Fibroblast of villous mesenchyme (primary cell): Measurements from ENCODE around the gene CALHM4. TPM values are rescaled to one million over a fixed set of nuclear protein-coding genes. Genes with fewer than 3 reads are reported as not detected.

ENCODE experiments used
- DNase-seq: peaks from one replicate; pipeline ENCODE4 v3.0.0-alpha.2; 2010; ENCODE audit warnings: low read depth
- H3K4me3 ChIP-seq: 2 replicates; pipeline ENCODE4 v1.5.1; 2011; ENCODE audit warnings: low read depth, mild to moderate bottlenecking, low read length
- total RNA-seq: library from RNA; depleted of rRNA; stranded (reverse); fragments of >200 nt; gene quantifications from 2 replicates; pipeline ENCODE4 v1.2.3, GENCODE V29; 2012
- TF ChIP-seq, protein P1 (sequence below): IDR thresholded peaks from 2 replicates; pipeline ENCODE4 v1.5.1; 2012; ENCODE audit warnings: low read depth, mild to moderate bottlenecking, low read length; ENCODE audit not compliant: insufficient read depth

Gene CALHM4
- total RNA-seq, 1 donor: not detected

DNA sequence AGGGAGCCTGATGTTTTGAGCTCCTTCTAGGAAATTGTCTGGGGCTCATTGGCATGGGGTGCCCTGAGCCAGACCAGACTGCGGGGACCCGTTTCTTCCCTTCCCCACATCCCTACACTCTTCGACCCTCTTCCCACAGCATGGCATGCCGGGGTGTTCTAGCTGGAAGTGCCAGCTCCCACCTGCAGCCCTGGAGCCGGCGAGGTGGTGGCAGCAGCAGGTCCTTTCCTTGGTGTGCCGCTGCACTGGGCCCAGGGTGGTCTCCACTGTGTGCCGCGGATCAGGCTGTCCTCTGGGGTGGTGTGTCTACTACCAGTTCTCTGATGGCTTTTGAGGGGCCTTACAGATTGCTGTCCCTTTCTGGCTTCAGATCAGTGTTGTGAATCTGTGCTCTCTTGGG lies 10.3 kb downstream of the CALHM4 start:
- no peak overlapping the region for H3K4me3 ChIP-seq
- TF ChIP-seq, protein P1, sequence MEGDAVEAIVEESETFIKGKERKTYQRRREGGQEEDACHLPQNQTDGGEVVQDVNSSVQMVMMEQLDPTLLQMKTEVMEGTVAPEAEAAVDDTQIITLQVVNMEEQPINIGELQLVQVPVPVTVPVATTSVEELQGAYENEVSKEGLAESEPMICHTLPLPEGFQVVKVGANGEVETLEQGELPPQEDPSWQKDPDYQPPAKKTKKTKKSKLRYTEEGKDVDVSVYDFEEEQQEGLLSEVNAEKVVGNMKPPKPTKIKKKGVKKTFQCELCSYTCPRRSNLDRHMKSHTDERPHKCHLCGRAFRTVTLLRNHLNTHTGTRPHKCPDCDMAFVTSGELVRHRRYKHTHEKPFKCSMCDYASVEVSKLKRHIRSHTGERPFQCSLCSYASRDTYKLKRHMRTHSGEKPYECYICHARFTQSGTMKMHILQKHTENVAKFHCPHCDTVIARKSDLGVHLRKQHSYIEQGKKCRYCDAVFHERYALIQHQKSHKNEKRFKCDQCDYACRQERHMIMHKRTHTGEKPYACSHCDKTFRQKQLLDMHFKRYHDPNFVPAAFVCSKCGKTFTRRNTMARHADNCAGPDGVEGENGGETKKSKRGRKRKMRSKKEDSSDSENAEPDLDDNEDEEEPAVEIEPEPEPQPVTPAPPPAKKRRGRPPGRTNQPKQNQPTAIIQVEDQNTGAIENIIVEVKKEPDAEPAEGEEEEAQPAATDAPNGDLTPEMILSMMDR: no peak
- no peak for DNase-seq

DNA sequence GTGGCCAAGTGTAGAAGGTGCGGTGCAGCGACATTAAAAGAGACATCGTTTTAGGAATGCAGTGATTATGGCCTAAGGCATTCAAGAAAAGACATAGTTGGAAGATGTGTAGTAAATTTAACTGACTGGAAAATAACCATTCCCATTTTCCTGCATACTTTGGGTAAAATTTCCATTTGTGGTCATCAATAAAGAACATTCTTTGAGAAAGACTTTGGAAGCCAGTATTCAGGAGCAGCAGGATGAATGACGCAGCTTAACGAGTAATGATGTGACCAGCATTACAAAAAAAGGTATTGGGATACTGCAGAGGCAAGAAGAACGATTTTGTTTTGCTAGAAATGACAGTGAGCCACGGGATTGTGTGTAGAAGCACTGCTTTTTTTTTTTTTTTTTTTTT lies 10.8 kb downstream of the CALHM4 start:
- no peak for DNase-seq
- no peak overlapping the region for H3K4me3 ChIP-seq
- TF ChIP-seq, protein P1: no peak

DNA sequence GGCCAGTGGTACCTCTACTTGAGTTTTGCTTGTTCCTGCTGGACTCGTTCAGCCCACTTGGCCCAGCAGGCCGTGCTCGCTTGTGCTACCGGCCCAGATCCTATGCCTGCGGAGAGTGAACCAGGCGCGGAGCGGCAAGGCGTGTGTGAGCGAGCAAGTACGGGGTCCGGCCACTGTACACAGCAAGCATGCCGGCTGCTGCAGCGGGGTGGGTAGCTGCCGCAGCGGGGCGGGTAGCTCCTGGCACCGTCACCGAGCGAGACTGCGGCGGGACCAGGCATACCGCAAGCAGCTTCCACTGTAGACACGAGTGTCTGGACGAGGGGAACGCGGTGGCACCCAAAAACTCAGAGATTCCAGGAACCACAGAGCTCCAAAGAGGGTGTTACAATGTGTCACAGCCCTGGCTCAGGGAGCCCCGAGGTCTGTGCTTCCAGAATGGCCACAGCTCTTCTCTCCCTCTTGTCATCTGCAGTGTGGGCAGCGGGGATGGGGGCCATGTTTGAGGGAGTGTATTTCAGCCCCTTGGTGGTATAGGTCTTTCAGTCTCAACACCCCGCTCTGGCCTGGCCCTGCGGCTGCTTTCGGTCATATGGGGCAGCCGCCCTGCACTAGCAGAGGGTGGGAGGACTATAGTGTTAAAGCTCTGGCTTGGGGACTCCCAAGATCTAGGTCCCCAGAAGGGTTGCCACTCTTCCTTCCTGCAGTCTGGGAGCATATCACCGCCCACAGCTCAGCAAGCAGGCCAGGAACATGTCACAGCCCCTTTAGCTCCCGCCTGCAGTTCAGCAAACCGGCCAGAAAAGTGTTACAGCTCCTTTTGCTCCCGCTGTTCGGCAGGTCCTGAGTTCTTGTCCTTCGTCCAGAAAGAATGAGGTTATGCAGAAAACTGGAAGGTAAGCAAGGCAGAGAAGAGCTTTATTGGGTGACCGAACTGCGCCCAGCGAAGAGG lies 11.6 kb downstream of the CALHM4 start:
- H3K4me3 ChIP-seq: peak overlapping the region; percentile 17
- DNase-seq: no peak
- TF ChIP-seq, protein P1: no peak

GRCh38 chr6:116568111-116568510 lies 14.6 kb downstream of the CALHM4 start:
- no peak for DNase-seq
- TF ChIP-seq, protein P1: no peak
- H3K4me3 ChIP-seq: no peak overlapping the region

GRCh38 chr6:116568821-116569755 lies 15.5 kb downstream of the CALHM4 start:
- no peak overlapping the region for H3K4me3 ChIP-seq
- no peak for DNase-seq
- TF ChIP-seq, protein P1: no peak

DNA sequence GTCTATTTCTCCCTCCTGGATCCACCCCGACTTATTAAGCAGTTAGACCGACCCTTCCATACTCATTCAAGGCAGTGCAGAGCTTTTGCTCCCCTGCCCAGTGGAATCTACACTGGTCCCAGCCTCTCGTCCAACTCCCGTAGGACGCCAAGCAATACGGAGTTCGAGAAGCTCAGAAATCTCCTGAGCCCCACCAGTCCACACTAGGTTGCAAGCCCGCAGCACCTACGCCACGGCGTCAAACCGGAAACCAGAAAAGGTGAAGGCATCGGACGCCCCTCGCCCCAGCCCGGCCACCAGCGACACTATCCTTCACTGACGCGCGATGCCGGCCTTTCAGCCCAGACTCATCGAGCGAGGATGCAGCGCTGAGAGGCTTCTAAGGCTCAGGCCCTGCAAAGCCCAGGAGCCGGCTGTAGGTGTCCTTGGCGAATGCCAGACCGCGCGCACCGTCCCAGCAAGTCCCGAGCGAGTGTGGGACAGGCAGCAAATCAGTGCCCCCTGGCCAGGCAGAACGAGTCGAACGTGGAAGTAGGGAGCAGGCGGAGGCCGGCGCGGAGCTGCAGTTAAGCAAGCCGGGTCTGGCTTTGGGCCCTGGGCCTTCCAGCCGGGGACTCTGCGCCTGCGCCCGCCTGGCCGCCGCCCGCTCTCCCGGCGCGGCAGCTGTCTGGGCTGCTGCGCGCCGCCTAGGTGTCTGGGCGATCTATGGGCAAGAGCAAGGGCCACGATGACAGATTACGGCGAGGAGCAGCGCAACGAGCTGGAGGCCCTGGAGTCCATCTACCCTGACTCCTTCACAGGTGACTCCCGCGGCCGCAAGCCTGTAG lies 17.5 kb downstream of the CALHM4 start, which contains the start of gene RWDD1:
Gene RWDD1 (plus strand): TSS at position 649 of the 827 bp plus-strand sequence. CDS start 79 bp downstream, at position 728.
- TF ChIP-seq, protein P1: no peak
- H3K4me3 ChIP-seq: peak within 1 kb of the TSS; percentile 99
- DNase-seq: peak; percentile 100
